Gastrocnemius medialis (tissue), 4 donors: ENCODE results near the gene KLC1. TPM values are rescaled to one million over a fixed set of nuclear protein-coding genes. Genes with fewer than 3 reads are reported as not detected.

Experiments used
- ATAC-seq, 2 donors: fragments of 150-250 bp; one replicate each; pipeline ENCODE4 v1.9.1; 2016
- DNase-seq, 2 donors: peaks; one replicate each; pipeline ENCODE4 v3.0.0-alpha.2; 2019
- H3K27ac ChIP-seq, 4 donors: fragments of 200-600 bp; sonication (generic); 1 replicate in 1 of 4; 2 replicates in 3 of 4; pipeline ENCODE4 v1.5.1; 2016 to 2018; ENCODE audit warnings: mild to moderate bottlenecking in 2 of 4, moderate library complexity in 1 of 4
- H3K27me3 ChIP-seq, 3 donors: fragments of 200-600 bp; sonication (generic) in 2 of 3; 1 replicate in 1 of 3; 2 replicates in 2 of 3; pipeline versions ENCODE4 v1.5.1 to v1.6.0; 2016 to 2019; ENCODE audit warnings: mild to moderate bottlenecking in 1 of 3, moderate library complexity in 1 of 3
- H3K36me3 ChIP-seq, 2 donors: fragments of 200-600 bp; sonication (generic) in 1 of 2; one replicate each; pipeline ENCODE4 v1.5.1; 2017 to 2018
- H3K4me1 ChIP-seq, 2 donors: fragments of 200-600 bp; sonication (generic) in 1 of 2; one replicate each; pipeline ENCODE4 v1.5.1; 2016 to 2017; ENCODE audit warnings: mild to moderate bottlenecking in 2 of 2
- H3K4me3 ChIP-seq, 4 donors: fragments of 200-600 bp; sonication (generic) in 3 of 4; 1 replicate in 1 of 4; 2 replicates in 3 of 4; pipeline ENCODE4 v1.5.1; 2016 to 2019; ENCODE audit warnings: mild to moderate bottlenecking in 2 of 4
- H3K9me3 ChIP-seq, 3 donors: fragments of 200-600 bp; sonication (generic) in 2 of 3; 1 replicate in 1 of 3; 2 replicates in 2 of 3; pipeline ENCODE4 v1.5.1; 2016 to 2019
- CTCF ChIP-seq, 5 experiments: fragments of 450-650 bp in 3 of 5; fragments of 200-600 bp in 2 of 5; sonication (generic) in 2 of 5; IDR thresholded peaks in 4 of 5; conservative IDR thresholded peaks in 1 of 5; 1 replicate in 4 of 5; 2 replicates in 1 of 5; pipeline ENCODE4 v1.5.1; 2016 to 2019; ENCODE audit warnings: antibody characterized with exemption in 5 of 5, mild to moderate bottlenecking in 3 of 5, moderate library complexity in 3 of 5
- POLR2A ChIP-seq, 2 donors: fragments of 450-650 bp; IDR thresholded peaks; one replicate each; pipeline ENCODE4 v1.6.1; 2017; ENCODE audit warnings: antibody characterized with exemption in 2 of 2, mild to moderate bottlenecking in 2 of 2, moderate library complexity in 2 of 2
- in situ Hi-C, 4 donors: fragments of 200-750 bp; cut with MboI; loops; one replicate each; pipeline versions ENCODE4 v1.15.0 to v1.8.0; 2017; ENCODE audit warnings: low sequenced_read_pairs in 4 of 4
- intact Hi-C: fragments of 100-400 bp; cut with DNase I; formaldehyde crosslinking; loops from one replicate; pipeline ENCODE4 v1.15.1; 2023; ENCODE audit warnings: low total_unique reads
- total RNA-seq, 4 donors: library from RNA; depleted of rRNA; stranded (reverse); fragments of >200 nt; gene quantifications; one replicate each; pipeline versions ENCODE4 v1.1.0 to v1.2.3, GENCODE V29; 2016

KLC1 gene
- total RNA-seq, 4 donors from 2014 or later: 217 to 398 (median 309) TPM

GRCh38 chr14:103633391-103633790 lies 4.4 kb downstream of the KLC1 start:
- DNase-seq (no peak), ATAC-seq (no peak)
- TF ChIP-seq POLR2A (IDR thresholded peaks at IDR 0.05) (no peak), CTCF (IDR thresholded peaks at IDR 0.05 in 4 of 5, conservative IDR thresholded peaks at IDR 0.05 in 1 of 5) (no peak)
- Histone ChIP-seq H3K9me3 (no peaks in the 10 kb centered on the region), H3K4me3 (no peak overlapping the region), H3K27ac (peak overlapping the region in 1 of 4 donors; percentile 23), H3K27me3 (no peaks in the 10 kb centered on the region), H3K36me3 (no peaks in the 10 kb centered on the region), H3K4me1 (peaks cover 31 to 57% of the 10 kb centered on the region in 2 donors)
- intact Hi-C loops: no loop called here
- in situ Hi-C loops: no loop called here

GRCh38 chr14:103634156-103634555 lies 5.1 kb downstream of the KLC1 start:
- Histone ChIP-seq H3K9me3 (no peaks in the 10 kb centered on the region), H3K4me3 (peak overlapping the region in 1 of 4 donors; percentile 13), H3K27ac (peak overlapping the region in 1 of 4 donors; percentile 53), H3K27me3 (no peaks in the 10 kb centered on the region), H3K36me3 (no peaks in the 10 kb centered on the region), H3K4me1 (peaks cover 32 to 61% of the 10 kb centered on the region in 2 donors)
- DNase-seq (no peak), ATAC-seq (no peak)
- TF ChIP-seq CTCF (IDR thresholded peaks at IDR 0.05 in 4 of 5, conservative IDR thresholded peaks at IDR 0.05 in 1 of 5): no peak
- TF ChIP-seq POLR2A (IDR thresholded peaks at IDR 0.05): no peak
- in situ Hi-C loops: no loop called here
- intact Hi-C loops: no loop called here

GRCh38 chr14:103638594-103638993 lies 9.6 kb downstream of the KLC1 start:
- no peaks in the 10 kb centered on the region for H3K9me3 ChIP-seq
- H3K4me3 ChIP-seq: no peak overlapping the region
- no peak for ATAC-seq
- in situ Hi-C loops: no loop called here
- no peak overlapping the region for H3K27ac ChIP-seq
- intact Hi-C loops: no loop called here
- H3K4me1 ChIP-seq: peaks cover 32 to 49% of the 10 kb centered on the region in 2 donors
- no peak for DNase-seq
- no peaks in the 10 kb centered on the region for H3K27me3 ChIP-seq
- no peaks in the 10 kb centered on the region for H3K36me3 ChIP-seq
- TF ChIP-seq POLR2A (IDR thresholded peaks at IDR 0.05): no peak
- no peak for TF ChIP-seq CTCF (IDR thresholded peaks at IDR 0.05 in 4 of 5, conservative IDR thresholded peaks at IDR 0.05 in 1 of 5)

GRCh38 chr14:103641161-103641560 lies 12.2 kb downstream of the KLC1 start:
- Histone ChIP-seq H3K36me3 (no peaks in the 10 kb centered on the region), H3K4me3 (no peak overlapping the region), H3K27ac (peak overlapping the region in 2 of 4 donors; percentile 46 to 54), H3K4me1 (peaks cover 24 to 25% of the 10 kb centered on the region in 2 donors), H3K27me3 (no peaks in the 10 kb centered on the region), H3K9me3 (no peaks in the 10 kb centered on the region)
- in situ Hi-C loops (no loop called here), intact Hi-C loops (no loop called here)
- ATAC-seq (peak in 1 of 2 donors; percentile 75), DNase-seq (no peak)
- no peak for TF ChIP-seq POLR2A (IDR thresholded peaks at IDR 0.05)
- no peak for TF ChIP-seq CTCF (IDR thresholded peaks at IDR 0.05 in 4 of 5, conservative IDR thresholded peaks at IDR 0.05 in 1 of 5)

- Histone ChIP-seq H3K4me1 (peaks cover 12 to 24% of the 10 kb centered on the region in 2 donors), H3K4me3 (no peak overlapping the region), H3K27ac (no peak overlapping the region), H3K36me3 (no peaks in the 10 kb centered on the region), H3K27me3 (no peaks in the 10 kb centered on the region), H3K9me3 (no peaks in the 10 kb centered on the region)
- TF ChIP-seq POLR2A (IDR thresholded peaks at IDR 0.05) (no peak), CTCF (IDR thresholded peaks at IDR 0.05 in 4 of 5, conservative IDR thresholded peaks at IDR 0.05 in 1 of 5) (no peak)
- no peak for DNase-seq
- in situ Hi-C loops (no loop called here), intact Hi-C loops (no loop called here)
- ATAC-seq: no peak
These were observed 17.2 kb downstream of the KLC1 start for GRCh38 chr14:103646189-103646588.
